A549 (cell line): Measurements from ENCODE around the gene IL18BP. TPM values are rescaled to one million over a fixed set of nuclear protein-coding genes. Genes with fewer than 3 reads are reported as not detected.

Experiments
- ATAC-seq, 2 experiments: fragments of 200-7000 bp in 1 of 2; fragments of >200 bp in 1 of 2; cut with Nextera tagmentation in 1 of 2; cut with Tn5 transposase in 1 of 2; 3 replicates each; pipeline versions ENCODE4 v1.8.0 to v1.9.1; 2018 to 2020; ENCODE audit warnings: mild to moderate bottlenecking in 1 of 2, moderate library complexity in 1 of 2
- CTCF ChIA-PET: fragments of 300-600 bp; sonication (Branson Sonifier 250); formaldehyde crosslinking; extraction: SDS; loops from one replicate; lab custom pipeline; 2021; ENCODE audit warnings: antibody characterized with exemption, inconsistent platforms; lab: Yijun Ruan, JAX
- POLR2A ChIA-PET: fragments of 350-600 bp; formaldehyde crosslinking; extraction: SDS; loops from one replicate; lab custom pipeline; 2021; ENCODE audit warnings: antibody characterized with exemption, inconsistent platforms; lab: Yijun Ruan, JAX
- DNase-seq, 2 experiments: peaks; one replicate each; pipeline versions ENCODE4 v3.0.0 to v3.0.0-alpha.2; 2011 to 2016; ENCODE audit warnings: low read depth in 1 of 2, low spot score in 1 of 2
- FAIRE-seq: peaks from 2 replicates; lab custom pipeline; 2011; peaks lifted over from hg19 to GRCh38; lab: Jason Lieb, UNC
- H3K27ac ChIP-seq, 2 experiments: fragments of >200 bp; sonication (Bioruptor Twin); formaldehyde crosslinking; 3 replicates each; pipeline ENCODE4 v1.5.1; 2016 to 2017
- H3K4me1 ChIP-seq: fragments of >200 bp; sonication (Bioruptor Twin); formaldehyde crosslinking; 3 replicates; pipeline ENCODE4 v1.6.1; 2016
- H3K4me2 ChIP-seq: fragments of >200 bp; sonication (Bioruptor Twin); formaldehyde crosslinking; 3 replicates; pipeline ENCODE4 v1.6.1; 2016
- H3K4me3 ChIP-seq: fragments of >200 bp; sonication (Bioruptor Twin); formaldehyde crosslinking; 3 replicates; pipeline ENCODE4 v1.5.1; 2016
- H3K9me3 ChIP-seq: fragments of >200 bp; sonication (Bioruptor Twin); formaldehyde crosslinking; 3 replicates; pipeline ENCODE4 v1.6.1; 2016
- EHMT2 ChIP-seq: fragments of 200-600 bp; sonication (generic); IDR thresholded peaks from 2 replicates; pipeline ENCODE4 v1.6.1; 2016; ENCODE audit warnings: antibody characterized with exemption, low read depth, mild to moderate bottlenecking, moderate library complexity
- ESRRA ChIP-seq: fragments of 150-350 bp; IDR thresholded peaks from 2 replicates; pipeline ENCODE4 v1.6.1; 2014; ENCODE audit warnings: mild to moderate bottlenecking, low read length, borderline replicate concordance
- FOSB ChIP-seq: fragments of 250-450 bp; sonication (Bioruptor Pico); IDR thresholded peaks from 2 replicates; pipeline ENCODE4 v1.5.0; 2020; ENCODE audit warnings: mild to moderate bottlenecking, moderate library complexity
- HEYL ChIP-seq: fragments of 250-450 bp; sonication (Bioruptor Pico); IDR thresholded peaks from 2 replicates; pipeline ENCODE4 v1.8.0; 2021; ENCODE audit warnings: mild to moderate bottlenecking, moderate library complexity
- HOXA7 ChIP-seq: fragments of 250-450 bp; sonication (Bioruptor Pico); IDR thresholded peaks from 2 replicates; pipeline ENCODE4 v1.5.0; 2020; ENCODE audit warnings: mild to moderate bottlenecking, moderate library complexity
- JUN ChIP-seq, 2 experiments: fragments of >200 bp; sonication (Bioruptor Twin); formaldehyde crosslinking; IDR thresholded peaks; 2 replicates in 1 of 2; 3 replicates in 1 of 2; pipeline ENCODE4 v1.6.1; 2016 to 2017
- KDM1A ChIP-seq: fragments of 200-600 bp; sonication (generic); IDR thresholded peaks from 2 replicates; pipeline ENCODE4 v1.6.1; 2016; ENCODE audit warnings: low read depth, mild to moderate bottlenecking
- NFE2L2 ChIP-seq: fragments of 150-350 bp; conservative IDR thresholded peaks from 2 replicates; pipeline ENCODE4 v1.6.1; 2014; ENCODE audit warnings: low read length
- PHF8 ChIP-seq: fragments of 200-600 bp; sonication (generic); IDR thresholded peaks from 2 replicates; pipeline ENCODE4 v1.6.1; 2016; ENCODE audit warnings: low read depth, mild to moderate bottlenecking, antibody characterized with exemption, moderate library complexity, borderline replicate concordance
- POLR2AphosphoS2 ChIP-seq: conservative IDR thresholded peaks from 2 replicates; pipeline ENCODE4 v1.6.1; 2012; ENCODE audit warnings: low read length, improper control_type of control experiment, inconsistent platforms
- RCOR1 ChIP-seq: fragments of 150-350 bp; IDR thresholded peaks from 2 replicates; pipeline ENCODE4 v1.6.1; 2014; ENCODE audit warnings: antibody characterized with exemption, low read length, low read depth
- RNF2 ChIP-seq: fragments of 200-600 bp; sonication (generic); IDR thresholded peaks from 2 replicates; pipeline ENCODE4 v1.6.1; 2016; ENCODE audit warnings: low read depth, mild to moderate bottlenecking, antibody characterized with exemption, moderate library complexity, borderline replicate concordance
- TFCP2L1 ChIP-seq: fragments of 250-450 bp; sonication (Bioruptor Pico); IDR thresholded peaks from 2 replicates; pipeline ENCODE4 v1.5.0; 2021; ENCODE audit warnings: mild to moderate bottlenecking
- TP53 ChIP-seq: fragments of 250-450 bp; sonication (Bioruptor Pico); IDR thresholded peaks from 2 replicates; pipeline ENCODE4 v1.5.0; 2021; ENCODE audit warnings: mild to moderate bottlenecking, moderate library complexity
- ZC3H11A ChIP-seq: fragments of 450-650 bp; IDR thresholded peaks from 2 replicates; pipeline ENCODE4 v1.6.1; 2014; ENCODE audit warnings: antibody characterized with exemption, mild to moderate bottlenecking
- ZNF302 ChIP-seq: fragments of 250-450 bp; sonication (Bioruptor Pico); IDR thresholded peaks from 2 replicates; pipeline ENCODE4 v1.9.0; 2021; ENCODE audit warnings: inconsistent platforms, mild to moderate bottlenecking, moderate library complexity
- ZSCAN20 ChIP-seq: fragments of 250-450 bp; sonication (Bioruptor Pico); IDR thresholded peaks from 2 replicates; pipeline ENCODE4 v1.8.0; 2022; ENCODE audit warnings: mild to moderate bottlenecking, moderate library complexity
- WGBS: methylation state at CpG from one replicate; pipeline ENCODE4 v1.1.6; 2017; ENCODE audit errors: missing lambda C conversion rate; 5-methylcytosine and 5-hydroxymethylcytosine counted together
- polyA plus RNA-seq, 4 experiments: library from polyadenylated mRNA; depleted of rRNA in 3 of 4; stranded (reverse); fragments of >200 nt; fragmentation: RNase III in 1 of 4; extraction: RNeasy Plus Mini Kit Qiagen cat#74134 plus additional on column Dnase treatment in 1 of 4; gene quantifications; 2 replicates in 3 of 4; 3 replicates in 1 of 4; pipeline ENCODE4 v1.2.3, GENCODE V29; 2011 to 2017
- TF ChIP-seq, protein P1 (sequence below): fragments of >200 bp; sonication (Bioruptor Twin); formaldehyde crosslinking; IDR thresholded peaks from 3 replicates; pipeline ENCODE4 v1.6.1; 2016
- TF ChIP-seq, protein P2 (sequence below): fragments of >200 bp; sonication (Bioruptor Twin); formaldehyde crosslinking; IDR thresholded peaks from 3 replicates; pipeline ENCODE4 v1.5.1; 2016
- TF ChIP-seq, protein P3 (sequence below): fragments of 200-600 bp; sonication (generic); IDR thresholded peaks from 2 replicates; pipeline ENCODE4 v1.6.1; 2016; ENCODE audit warnings: antibody characterized with exemption, mild to moderate bottlenecking, moderate library complexity
- TF ChIP-seq, protein P4 (sequence below): fragments of 250-450 bp; sonication (Bioruptor Pico); IDR thresholded peaks from 2 replicates; pipeline ENCODE4 v1.5.0; 2021; ENCODE audit warnings: mild to moderate bottlenecking, moderate library complexity, borderline replicate concordance
- TF ChIP-seq, protein P5 (sequence below): fragments of 250-450 bp; sonication (Bioruptor Pico); IDR thresholded peaks from 2 replicates; pipeline ENCODE4 v1.5.0; 2020; ENCODE audit warnings: low read depth, mild to moderate bottlenecking, moderate library complexity
- TF ChIP-seq, protein P6 (sequence below): IDR thresholded peaks from 2 replicates; pipeline ENCODE4 v1.6.1; 2012

The IL18BP gene
- polyA plus RNA-seq, 2 of the 4 experiments (the other 2 are of a cell fraction) = 6.0 to 7.6 TPM

DNA sequence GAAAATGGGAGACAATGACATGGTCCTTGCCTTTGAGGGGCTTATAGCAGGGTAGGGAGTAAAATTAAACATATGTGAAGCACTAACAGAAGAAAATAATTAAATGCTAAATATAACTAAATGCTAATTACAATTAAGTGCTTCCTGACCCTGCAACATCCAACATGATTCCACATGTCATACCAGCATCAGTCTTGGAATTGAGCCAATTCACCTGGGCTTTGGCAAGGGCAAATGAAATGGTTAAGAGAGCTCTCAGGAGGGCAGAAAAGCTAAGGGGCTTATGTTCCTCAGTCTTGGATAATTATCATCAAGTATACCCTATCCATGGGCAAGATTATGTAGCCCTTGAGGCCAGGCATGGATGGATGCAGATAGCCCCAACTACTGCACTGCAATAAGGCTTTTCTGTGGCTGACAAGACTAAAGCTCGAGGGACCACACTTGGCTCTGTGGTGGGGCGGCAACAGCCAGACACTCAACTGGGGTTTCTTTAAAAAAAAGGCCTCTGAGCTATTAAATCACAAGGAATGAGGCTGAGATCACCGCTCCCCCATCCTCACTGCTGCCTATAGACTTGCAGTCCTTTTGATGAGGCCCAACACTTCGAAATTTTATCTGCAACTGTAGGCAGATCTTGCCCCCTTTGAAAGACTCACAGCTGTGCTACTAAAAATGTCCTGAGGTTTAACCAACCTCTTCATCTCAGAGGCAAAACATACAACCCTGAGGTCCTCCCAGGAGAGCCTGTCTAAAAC lies 39.0 kb downstream of the IL18BP start:
- H3K27ac ChIP-seq = peak overlapping the region in 1 of 2 experiments; percentile 93; a peak in 3 of 6 replicates
- no peaks in the 10 kb centered on the region for H3K9me3 ChIP-seq
- ChIA-PET POLR2A (no interaction called here), CTCF (interaction anchor here (1.1 to 10.4 kb wide), 6 partner anchors 8 to 476 kb away, joined by 3 to 123 read pairs (median 8); no protein-coding TSS in a partner anchor)
- DNase-seq (no peak), ATAC-seq (no peak), FAIRE-seq (no peak)
- peak overlapping the region; percentile 98 for H3K4me2 ChIP-seq
- WGBS = 95% methylated on average over 4 of the region's 4 CpGs
- no peak overlapping the region for H3K4me3 ChIP-seq
- TF ChIP-seq HEYL (CRISPR knock-in tag) = no peak
- TF ChIP-seq PHF8 = no peak
- TF ChIP-seq, protein P1, sequence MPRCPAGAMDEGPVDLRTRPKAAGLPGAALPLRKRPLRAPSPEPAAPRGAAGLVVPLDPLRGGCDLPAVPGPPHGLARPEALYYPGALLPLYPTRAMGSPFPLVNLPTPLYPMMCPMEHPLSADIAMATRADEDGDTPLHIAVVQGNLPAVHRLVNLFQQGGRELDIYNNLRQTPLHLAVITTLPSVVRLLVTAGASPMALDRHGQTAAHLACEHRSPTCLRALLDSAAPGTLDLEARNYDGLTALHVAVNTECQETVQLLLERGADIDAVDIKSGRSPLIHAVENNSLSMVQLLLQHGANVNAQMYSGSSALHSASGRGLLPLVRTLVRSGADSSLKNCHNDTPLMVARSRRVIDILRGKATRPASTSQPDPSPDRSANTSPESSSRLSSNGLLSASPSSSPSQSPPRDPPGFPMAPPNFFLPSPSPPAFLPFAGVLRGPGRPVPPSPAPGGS = no peak
- TF ChIP-seq HOXA7 = no peak
- TF ChIP-seq KDM1A = no peak
- TF ChIP-seq, protein P2, sequence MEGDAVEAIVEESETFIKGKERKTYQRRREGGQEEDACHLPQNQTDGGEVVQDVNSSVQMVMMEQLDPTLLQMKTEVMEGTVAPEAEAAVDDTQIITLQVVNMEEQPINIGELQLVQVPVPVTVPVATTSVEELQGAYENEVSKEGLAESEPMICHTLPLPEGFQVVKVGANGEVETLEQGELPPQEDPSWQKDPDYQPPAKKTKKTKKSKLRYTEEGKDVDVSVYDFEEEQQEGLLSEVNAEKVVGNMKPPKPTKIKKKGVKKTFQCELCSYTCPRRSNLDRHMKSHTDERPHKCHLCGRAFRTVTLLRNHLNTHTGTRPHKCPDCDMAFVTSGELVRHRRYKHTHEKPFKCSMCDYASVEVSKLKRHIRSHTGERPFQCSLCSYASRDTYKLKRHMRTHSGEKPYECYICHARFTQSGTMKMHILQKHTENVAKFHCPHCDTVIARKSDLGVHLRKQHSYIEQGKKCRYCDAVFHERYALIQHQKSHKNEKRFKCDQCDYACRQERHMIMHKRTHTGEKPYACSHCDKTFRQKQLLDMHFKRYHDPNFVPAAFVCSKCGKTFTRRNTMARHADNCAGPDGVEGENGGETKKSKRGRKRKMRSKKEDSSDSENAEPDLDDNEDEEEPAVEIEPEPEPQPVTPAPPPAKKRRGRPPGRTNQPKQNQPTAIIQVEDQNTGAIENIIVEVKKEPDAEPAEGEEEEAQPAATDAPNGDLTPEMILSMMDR = no peak
- no peak for TF ChIP-seq POLR2AphosphoS2
- TF ChIP-seq, protein P3, sequence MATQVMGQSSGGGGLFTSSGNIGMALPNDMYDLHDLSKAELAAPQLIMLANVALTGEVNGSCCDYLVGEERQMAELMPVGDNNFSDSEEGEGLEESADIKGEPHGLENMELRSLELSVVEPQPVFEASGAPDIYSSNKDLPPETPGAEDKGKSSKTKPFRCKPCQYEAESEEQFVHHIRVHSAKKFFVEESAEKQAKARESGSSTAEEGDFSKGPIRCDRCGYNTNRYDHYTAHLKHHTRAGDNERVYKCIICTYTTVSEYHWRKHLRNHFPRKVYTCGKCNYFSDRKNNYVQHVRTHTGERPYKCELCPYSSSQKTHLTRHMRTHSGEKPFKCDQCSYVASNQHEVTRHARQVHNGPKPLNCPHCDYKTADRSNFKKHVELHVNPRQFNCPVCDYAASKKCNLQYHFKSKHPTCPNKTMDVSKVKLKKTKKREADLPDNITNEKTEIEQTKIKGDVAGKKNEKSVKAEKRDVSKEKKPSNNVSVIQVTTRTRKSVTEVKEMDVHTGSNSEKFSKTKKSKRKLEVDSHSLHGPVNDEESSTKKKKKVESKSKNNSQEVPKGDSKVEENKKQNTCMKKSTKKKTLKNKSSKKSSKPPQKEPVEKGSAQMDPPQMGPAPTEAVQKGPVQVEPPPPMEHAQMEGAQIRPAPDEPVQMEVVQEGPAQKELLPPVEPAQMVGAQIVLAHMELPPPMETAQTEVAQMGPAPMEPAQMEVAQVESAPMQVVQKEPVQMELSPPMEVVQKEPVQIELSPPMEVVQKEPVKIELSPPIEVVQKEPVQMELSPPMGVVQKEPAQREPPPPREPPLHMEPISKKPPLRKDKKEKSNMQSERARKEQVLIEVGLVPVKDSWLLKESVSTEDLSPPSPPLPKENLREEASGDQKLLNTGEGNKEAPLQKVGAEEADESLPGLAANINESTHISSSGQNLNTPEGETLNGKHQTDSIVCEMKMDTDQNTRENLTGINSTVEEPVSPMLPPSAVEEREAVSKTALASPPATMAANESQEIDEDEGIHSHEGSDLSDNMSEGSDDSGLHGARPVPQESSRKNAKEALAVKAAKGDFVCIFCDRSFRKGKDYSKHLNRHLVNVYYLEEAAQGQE = no peak
- TF ChIP-seq JUN (IDR thresholded peaks at IDR 0.05) = no peak
- TF ChIP-seq, protein P4, sequence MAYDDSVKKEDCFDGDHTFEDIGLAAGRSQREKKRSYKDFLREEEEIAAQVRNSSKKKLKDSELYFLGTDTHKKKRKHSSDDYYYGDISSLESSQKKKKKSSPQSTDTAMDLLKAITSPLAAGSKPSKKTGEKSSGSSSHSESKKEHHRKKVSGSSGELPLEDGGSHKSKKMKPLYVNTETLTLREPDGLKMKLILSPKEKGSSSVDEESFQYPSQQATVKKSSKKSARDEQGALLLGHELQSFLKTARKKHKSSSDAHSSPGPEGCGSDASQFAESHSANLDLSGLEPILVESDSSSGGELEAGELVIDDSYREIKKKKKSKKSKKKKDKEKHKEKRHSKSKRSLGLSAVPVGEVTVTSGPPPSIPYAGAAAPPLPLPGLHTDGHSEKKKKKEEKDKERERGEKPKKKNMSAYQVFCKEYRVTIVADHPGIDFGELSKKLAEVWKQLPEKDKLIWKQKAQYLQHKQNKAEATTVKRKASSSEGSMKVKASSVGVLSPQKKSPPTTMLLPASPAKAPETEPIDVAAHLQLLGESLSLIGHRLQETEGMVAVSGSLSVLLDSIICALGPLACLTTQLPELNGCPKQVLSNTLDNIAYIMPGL = no peak
- no peak for TF ChIP-seq RCOR1
- TF ChIP-seq TFCP2L1 = no peak
- TF ChIP-seq, protein P5, sequence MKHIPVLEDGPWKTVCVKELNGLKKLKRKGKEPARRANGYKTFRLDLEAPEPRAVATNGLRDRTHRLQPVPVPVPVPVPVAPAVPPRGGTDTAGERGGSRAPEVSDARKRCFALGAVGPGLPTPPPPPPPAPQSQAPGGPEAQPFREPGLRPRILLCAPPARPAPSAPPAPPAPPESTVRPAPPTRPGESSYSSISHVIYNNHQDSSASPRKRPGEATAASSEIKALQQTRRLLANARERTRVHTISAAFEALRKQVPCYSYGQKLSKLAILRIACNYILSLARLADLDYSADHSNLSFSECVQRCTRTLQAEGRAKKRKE (CRISPR knock-in tag) = no peak
- peaks cover 33% of the 10 kb centered on the region for H3K4me1 ChIP-seq

DNA sequence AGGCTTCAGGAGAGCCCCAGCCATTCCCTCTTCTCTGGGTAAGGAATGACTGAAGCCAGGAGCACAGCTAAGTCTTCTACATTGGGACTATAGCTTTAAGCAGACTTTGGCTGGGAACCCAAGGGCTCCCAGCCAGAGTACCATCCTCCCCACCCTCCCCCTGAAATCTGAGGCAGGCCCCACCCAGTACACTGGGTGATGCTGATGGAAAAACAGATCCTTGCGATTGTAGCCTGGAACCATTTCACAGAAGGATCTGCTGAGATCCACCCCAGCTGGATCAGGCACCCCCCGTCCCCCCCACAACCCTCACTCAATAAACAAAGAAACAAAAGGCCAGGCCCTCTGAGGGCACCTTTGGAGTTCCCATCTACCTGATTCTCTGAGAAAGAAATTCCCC lies 39.8 kb downstream of the IL18BP start:
- H3K9me3 ChIP-seq = no peaks in the 10 kb centered on the region
- peaks cover 36% of the 10 kb centered on the region for H3K4me1 ChIP-seq
- no peak for ATAC-seq
- POLR2A ChIA-PET = no interaction called here
- peak overlapping the region; percentile 98 for H3K4me2 ChIP-seq
- DNase-seq = no peak
- FAIRE-seq = no peak
- H3K4me3 ChIP-seq = no peak overlapping the region; the same call in 2 of the 3 replicates
- H3K27ac ChIP-seq = peak overlapping the region; percentile 93
- 24% methylated on average over 2 of the region's 2 CpGs for WGBS
- CTCF ChIA-PET = interaction anchor here (1.0 to 10.4 kb wide), 10 partner anchors 9 to 476 kb away, joined by 3 to 123 read pairs (median 6); partner anchors contain the start of gene ANAPC15
- TF ChIP-seq ESRRA (no peak), ZNF302 (CRISPR knock-in tag) (no peak), HEYL (CRISPR knock-in tag) (no peak), RNF2 (no peak), ZSCAN20 (CRISPR knock-in tag) (no peak), FOSB (CRISPR knock-in tag) (no peak), ZC3H11A (no peak), TP53 (CRISPR knock-in tag) (no peak), EHMT2 (no peak), NFE2L2 (no peak)
- TF ChIP-seq, protein P4 = no peak
- TF ChIP-seq, protein P6, sequence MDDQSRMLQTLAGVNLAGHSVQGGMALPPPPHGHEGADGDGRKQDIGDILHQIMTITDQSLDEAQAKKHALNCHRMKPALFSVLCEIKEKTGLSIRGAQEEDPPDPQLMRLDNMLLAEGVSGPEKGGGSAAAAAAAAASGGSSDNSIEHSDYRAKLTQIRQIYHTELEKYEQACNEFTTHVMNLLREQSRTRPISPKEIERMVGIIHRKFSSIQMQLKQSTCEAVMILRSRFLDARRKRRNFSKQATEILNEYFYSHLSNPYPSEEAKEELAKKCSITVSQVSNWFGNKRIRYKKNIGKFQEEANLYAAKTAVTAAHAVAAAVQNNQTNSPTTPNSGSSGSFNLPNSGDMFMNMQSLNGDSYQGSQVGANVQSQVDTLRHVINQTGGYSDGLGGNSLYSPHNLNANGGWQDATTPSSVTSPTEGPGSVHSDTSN = no peak
